CMK (cell line): ENCODE data around the gene SOCS1.
"Not testable (repeated sequence)": the region's sequence is repeated elsewhere in the genome, so short reads cannot be mapped to it uniquely, and the experiment has no call there.

Experiments
- DNase-seq: peaks from one replicate; pipeline ENCODE4 v3.0.0-alpha.2; 2010; ENCODE audit warnings: low read depth

Gene SOCS1

DNA sequence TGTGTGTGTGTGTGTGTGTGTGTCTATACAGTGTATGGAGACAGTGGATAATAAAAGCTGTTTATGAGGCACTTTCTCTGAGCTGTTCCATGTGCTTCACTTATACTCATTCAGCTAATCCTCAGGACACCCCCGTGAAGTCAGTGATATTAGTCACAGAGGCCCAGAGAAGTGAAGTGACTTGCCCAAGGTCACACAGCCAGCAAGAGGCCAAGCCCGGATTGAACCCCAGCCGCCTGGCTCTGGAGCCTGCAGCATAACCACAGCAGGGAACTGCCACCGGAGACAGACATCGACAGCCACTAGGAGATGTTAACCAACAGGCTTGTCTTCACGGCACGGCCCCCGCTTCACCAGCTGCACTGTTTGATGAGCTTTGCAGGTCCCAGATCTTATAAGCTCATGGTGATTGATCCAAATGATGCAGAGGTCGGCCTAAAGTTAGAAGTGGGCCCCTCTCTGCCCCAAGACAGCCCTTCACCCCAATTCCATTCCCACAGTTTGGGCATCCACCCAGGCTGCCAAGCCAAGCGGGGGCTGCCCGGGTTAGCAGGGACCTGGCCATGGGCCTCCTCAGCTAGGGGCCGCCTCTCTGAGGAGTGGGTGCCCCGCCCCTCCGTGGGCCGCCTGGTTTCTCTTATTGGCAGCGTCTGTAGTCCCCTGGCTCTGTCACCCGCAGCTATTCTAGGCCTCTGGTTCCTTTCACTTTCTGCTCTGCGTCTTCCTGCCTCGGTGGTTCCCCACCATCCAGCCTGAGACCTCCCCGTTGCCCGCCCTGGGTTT, 30.9 kb downstream of the SOCS1 start:
- no peak for DNase-seq

DNA sequence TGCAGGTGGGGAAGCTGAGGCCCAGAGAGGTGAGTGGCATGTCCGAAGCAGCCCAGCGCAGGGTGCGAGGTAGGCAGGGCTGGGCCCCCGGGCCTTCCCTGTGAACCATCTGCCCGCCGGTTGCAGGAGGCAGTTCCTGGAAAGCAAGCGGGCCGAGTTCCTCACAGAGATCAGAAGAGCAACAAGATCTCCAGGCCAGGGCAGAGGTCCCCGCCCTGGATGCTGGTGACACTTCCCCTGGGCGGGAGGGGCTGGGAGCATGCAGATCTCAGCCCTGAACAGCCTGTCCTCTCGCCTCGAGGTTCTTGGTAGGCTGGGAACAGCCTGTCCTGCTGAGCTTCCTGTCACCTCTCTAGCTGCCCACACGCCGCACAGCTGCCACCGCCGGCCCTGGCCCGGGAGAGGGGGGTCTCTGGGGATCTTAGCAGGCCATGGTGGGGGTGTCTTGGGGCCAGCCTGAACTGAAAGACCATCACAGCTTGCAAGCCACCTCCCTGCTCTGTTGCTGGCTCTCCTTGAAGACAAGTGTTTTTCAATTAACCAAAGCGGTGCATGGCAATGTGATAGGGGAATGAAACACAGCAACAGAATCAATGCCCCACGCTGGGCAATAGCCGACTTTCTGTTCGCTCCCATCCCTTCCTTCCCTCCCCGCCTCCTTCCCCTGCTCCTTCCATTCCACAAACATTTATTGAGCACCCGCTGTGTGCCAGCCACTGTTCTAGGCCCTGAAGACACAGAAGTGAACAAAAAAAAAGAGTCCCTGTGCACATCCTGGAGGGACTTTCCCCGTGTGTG, 31.7 kb downstream of the SOCS1 start:
- DNase-seq, result peak; percentile 86

DNA sequence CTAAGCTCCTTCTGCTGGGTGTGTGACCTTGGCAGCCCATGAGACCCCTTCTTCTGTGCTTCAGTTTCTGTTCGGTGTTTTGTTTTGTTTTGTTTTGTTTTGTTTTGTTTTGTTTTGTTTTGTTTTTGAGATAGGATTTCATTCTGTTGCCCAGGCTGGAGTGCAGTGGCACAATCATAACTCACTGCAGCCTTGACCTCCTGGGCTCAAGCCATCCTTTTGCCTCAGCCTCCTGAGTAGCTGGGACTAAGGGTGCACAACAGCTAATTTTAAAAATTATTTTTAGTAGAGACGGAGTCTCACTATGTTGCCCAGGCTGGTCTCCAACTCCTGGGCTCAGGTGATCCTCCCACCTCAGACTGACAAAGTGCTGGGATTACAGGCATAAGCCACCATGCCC, 35.5 kb downstream of the SOCS1 start:
- DNase-seq, result not testable (repeated sequence)

DNA sequence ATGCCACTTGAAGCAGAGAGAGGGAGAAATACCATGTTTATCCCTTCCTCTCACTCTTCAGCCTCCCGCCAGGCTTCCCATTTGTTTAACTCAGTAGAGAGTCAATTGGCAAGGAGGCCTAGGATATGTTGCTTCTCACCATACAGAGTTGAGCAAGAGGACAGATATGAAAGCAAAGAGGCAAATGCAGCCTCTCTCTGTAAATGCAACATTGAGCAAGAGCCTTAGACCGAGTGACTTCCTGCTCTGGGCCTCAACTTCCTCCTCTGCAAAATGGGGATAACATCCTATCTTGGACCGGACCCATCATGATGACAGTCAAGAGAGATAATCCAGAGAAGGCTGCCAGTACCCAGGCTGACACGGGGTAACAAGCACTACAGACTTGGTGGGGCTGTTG, 36.8 kb downstream of the SOCS1 start:
- no peak for DNase-seq

DNA sequence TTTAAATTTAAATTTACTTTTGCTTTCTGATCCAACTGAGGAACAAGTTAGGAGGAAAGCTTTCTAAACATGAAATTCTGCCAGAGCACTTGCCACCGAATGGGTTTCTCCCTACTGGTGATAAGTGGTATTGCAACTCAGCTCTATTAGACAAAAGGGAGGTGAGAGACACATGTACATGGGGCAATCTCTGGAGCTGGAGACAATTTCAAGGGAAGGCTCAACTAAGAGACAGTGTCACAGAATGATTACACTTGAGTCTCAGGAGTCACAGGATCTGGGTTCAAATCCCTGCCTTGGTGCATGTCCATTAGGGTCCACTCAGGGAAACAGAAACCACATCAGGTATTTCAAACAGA, 37.4 kb downstream of the SOCS1 start:
- no peak for DNase-seq

GRCh38 chr16:11217651-11218603, 38.1 kb downstream of the SOCS1 start:
- DNase-seq, result no peak

DNA sequence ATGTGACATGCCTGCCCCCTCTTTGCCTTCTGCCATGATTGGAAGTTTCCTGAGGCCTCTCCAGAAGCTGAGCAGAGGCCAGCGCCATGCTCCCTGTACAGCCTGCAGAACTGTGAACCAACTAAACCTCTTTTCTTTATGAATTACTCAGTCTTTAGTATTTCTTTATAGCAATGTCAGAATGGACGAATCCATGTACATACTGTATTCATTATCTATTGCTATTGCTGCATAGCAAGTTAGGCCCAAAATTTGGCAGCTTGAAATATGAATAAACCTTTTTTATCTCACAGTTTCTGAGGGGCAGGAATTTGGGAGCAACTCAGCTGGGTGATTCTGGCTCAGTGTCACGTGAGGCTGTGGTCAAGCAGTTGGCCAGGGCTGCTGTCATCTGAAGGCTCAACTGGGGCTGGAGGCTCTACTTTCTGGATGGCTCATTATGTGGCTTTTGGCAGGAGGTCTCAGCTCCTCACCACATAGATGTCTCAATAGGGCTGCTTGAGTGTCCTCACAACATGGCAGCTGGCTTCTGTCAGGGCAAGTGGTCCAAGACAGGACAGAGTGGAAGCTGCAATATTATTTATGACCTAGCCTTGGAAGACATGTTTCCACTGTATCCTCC, 40.0 kb downstream of the SOCS1 start:
- no peak for DNase-seq

DNA sequence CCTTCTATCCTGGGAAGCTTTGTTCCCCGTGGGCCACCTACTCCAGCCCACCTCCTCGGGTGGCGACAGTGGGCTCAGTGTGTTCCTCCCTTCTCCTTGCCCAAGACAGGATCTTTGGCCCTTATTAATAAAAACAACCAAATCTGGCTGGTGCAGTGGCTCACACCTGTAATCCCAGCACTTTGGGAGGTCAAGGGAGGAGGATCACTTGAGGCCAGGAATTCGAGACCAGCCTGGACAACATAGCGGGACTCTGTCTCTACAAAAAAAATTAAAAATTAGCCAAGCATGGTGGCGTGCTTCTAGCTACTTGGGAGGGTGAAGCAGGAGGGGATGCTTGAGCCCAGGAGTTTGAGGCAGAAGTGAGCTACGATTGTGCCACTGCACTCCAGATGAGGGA, 42.2 kb downstream of the SOCS1 start:
- DNase-seq, result no peak

DNA sequence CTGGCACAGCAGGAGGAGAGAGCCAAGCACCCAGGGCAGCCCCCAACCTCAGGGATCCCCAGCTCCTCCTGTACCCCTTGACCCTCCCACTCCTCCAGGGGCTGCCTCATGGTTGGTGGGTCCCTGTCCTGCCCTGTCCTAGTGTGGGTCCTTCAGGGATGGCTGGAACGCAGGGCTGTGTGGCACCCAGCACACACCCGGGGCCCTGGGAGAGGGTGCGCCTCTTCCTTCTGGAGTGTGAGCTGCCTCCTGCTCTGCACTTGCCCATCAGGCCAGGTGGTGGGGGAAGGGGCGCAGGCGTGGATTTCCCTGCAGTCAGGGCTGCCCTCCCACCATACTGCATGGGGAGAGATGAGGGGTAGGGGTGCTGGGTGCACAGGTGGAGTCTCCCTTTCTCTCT, 42.6 kb downstream of the SOCS1 start:
- no peak for DNase-seq

DNA sequence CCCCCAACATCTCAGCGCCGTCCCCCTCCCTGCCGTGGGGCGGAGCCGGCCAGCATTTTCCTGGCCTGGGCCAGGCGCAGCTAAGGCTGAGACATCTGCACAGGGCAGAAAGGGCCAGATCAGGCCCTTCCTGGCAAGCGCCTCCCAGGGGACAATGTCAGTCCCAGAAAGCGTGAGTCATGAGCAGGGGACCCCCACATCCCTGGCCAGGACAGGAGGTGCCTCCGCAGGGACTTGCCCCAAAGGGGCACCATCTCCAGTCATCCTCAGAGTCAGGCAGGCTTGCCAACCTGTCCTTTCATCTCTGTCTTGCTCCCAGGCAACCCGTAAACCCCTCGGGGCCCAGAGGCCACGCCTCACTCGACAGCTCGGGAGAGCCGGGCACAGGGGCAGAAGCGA, 43.2 kb downstream of the SOCS1 start:
- no peak for DNase-seq

- DNase-seq, result no peak
These were observed 43.8 kb downstream of the SOCS1 start for GRCh38 chr16:11211977-11212797.

GRCh38 chr16:11211061-11211976, 44.7 kb downstream of the SOCS1 start:
- no peak for DNase-seq

GRCh38 chr16:11210260-11210659, 45.7 kb downstream of the SOCS1 start:
- no peak for DNase-seq

- DNase-seq, result no peak
These were observed 46.9 kb downstream of the SOCS1 start for GRCh38 chr16:11208916-11209665.

DNA sequence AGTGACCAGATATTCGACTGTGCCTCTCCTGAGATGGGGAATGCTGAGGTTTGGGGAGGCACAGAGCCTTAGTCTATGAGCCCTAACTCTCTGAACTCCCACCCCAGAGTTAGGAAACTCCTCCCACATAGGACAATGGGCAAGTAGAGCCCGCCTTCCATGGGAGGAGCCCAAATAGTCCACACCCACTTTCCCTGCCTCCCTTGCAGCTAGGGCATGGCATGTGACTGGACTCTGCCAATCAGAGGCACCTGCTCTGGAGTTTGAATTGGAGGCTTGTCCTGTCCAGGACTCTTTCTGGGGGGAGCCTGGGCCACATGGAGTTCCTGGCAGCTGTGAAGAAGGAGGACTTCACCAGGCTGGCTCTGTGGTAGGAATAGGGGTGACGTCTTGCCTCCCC, 48.4 kb downstream of the SOCS1 start:
- DNase-seq, result no peak

GRCh38 chr16:11205754-11206581, 50.0 kb downstream of the SOCS1 start:
- DNase-seq, result no peak

DNA sequence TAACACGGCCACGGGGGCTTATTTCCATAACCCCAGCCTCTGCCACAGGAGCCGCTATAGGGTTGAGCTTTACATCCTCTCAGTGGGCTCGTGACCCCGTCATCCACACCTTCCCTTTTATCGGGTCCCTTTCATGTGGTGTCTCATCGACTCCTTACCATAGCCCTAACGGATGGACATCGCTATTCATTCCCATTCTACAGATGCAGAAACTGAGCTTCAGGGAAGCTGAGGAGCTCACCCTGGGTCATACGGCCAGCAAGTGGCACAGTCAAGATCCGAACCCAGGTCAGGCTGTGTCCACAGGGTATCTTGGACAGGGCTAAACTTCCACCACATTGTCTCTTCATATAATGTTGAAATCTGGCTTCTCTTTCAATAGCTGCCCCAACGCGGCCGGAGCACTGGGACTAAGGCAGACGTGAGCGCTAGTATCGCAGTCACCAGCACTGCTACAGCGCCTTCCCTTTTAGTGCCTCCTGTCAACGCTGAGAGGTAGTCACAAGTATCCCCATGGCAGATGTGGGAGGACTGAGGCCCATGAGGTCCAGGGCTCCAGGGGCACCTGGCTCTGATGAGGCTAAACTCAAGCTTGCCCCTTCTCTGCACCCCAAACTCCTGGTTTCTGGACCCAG, 50.8 kb downstream of the SOCS1 start:
- DNase-seq, result no peak

DNA sequence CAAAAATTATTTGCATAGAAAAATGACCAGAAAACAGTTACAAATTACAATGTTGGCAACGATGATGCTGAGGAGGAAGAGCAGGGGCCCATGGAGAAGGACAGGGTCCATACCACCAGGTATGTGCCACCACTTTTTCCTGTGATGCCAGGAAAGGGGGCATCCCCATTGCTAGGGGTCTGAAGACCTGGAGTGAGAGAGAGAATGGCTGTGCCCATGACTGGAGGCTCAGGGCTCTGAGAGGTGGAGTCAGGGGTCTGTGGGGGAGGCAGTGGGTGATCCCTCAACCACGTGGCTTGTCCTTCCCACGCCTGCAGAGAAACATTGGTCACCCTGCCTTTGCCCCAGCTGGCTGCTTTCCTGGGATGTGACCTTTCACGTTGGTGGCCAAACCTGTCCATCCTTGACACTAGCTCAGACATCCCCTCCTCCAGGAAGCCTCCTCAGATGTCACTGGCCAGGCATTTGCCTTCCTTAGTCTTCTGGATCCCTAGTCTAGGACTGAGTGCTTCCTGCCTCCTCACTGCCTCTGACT, 51.4 kb downstream of the SOCS1 start:
- no peak for DNase-seq
